ENCODE results near the gene CAPN5. TPM values are rescaled to one million over a fixed set of nuclear protein-coding genes. Genes with fewer than 3 reads are reported as not detected.

Gene CAPN5
- total and polyA plus RNA-seq, 2 of the 8 experiments (the other 6 are each of a cell fraction or from before 2014, with no cell fraction given): 21.5 to 22.4 TPM

- FAIRE-seq (no peak), DNase-seq (ENCODE audit: low read depth in 1 of 2, low spot score in 2 of 2) (no peak)
- Histone ChIP-seq H3K9ac (replicated peaks in 1 of 4; ENCODE audit: extremely low read depth in 1 of 4, low read depth in 3 of 4, low read length in 3 of 4) (no peak overlapping the region), H3K36me3 (ENCODE audit: control insufficient read depth in 2 of 4, insufficient read depth in 4 of 4, low read length in 3 of 4) (no peaks in the 10 kb centered on the region; a peak in 1 of 8 replicates), H3K23ac (ENCODE audit: insufficient read length) (no peak overlapping the region), H3K18ac (ENCODE audit: extremely low read depth, low read length) (no peak overlapping the region), H4K8ac (ENCODE audit: extremely low read depth, insufficient read depth, low read length) (no peak overlapping the region), H4K5ac (ENCODE audit: insufficient read length, low read depth, low read length) (no peak overlapping the region), H2BK120ac (replicated peaks; ENCODE audit: low read depth, low read length) (no peak overlapping the region), H3K4me1 (replicated peaks in 1 of 4; ENCODE audit: control insufficient read depth in 3 of 4, insufficient read depth in 4 of 4, low read length in 3 of 4) (peaks cover 0 to under 1% (median 0%) of the 10 kb centered on the region in 4 experiments; a peak in 1 of 7 replicates), H2BK5ac (ENCODE audit: low read depth, low read length) (no peak overlapping the region), H3K79me2 (ENCODE audit: control insufficient read depth in 1 of 2, insufficient read depth in 2 of 2, low read length in 2 of 2) (no peaks in the 10 kb centered on the region), H4K91ac (replicated peaks; ENCODE audit: insufficient read length, low read length) (no peak overlapping the region), H2BK20ac (ENCODE audit: low read length) (no peak overlapping the region), H3K4ac (replicated peaks; ENCODE audit: insufficient read length, low read depth, low read length) (no peak overlapping the region), H3K27me3 (replicated peaks in 1 of 4; ENCODE audit: control insufficient read depth in 3 of 4, extremely low read depth in 1 of 4, insufficient read depth in 3 of 4, low read length in 3 of 4) (no peaks in the 10 kb centered on the region), H2AFZ (ENCODE audit: low read length) (no peak overlapping the region), H3K9me3 (ENCODE audit: insufficient read depth in 2 of 2, low read depth in 1 of 2, low read length in 1 of 2) (no peaks in the 10 kb centered on the region), H3K23me2 (ENCODE audit: low read depth, low read length) (no peaks in the 10 kb centered on the region), H2AK5ac (ENCODE audit: low read depth, low read length) (no peak overlapping the region), H4K20me1 (replicated peaks in 1 of 2; ENCODE audit: control insufficient read depth in 1 of 2, insufficient read depth in 2 of 2, low read length in 2 of 2) (no peaks in the 10 kb centered on the region), H2BK12ac (ENCODE audit: low read depth, low read length) (no peak overlapping the region), H2BK15ac (ENCODE audit: low read length) (no peak overlapping the region), H3K4me2 (ENCODE audit: insufficient read depth in 1 of 2, low read depth in 2 of 2, low read length in 2 of 2) (no peak overlapping the region), H3K4me3 (ENCODE audit: extremely low read depth in 1 of 4, insufficient read depth in 2 of 4, low read depth in 3 of 4, low read length in 4 of 4) (no peak overlapping the region), H3K79me1 (ENCODE audit: low read depth, low read length) (no peaks in the 10 kb centered on the region), H3K56ac (replicated peaks; ENCODE audit: insufficient read length, low read depth, low read length) (no peak overlapping the region), H3K27ac (ENCODE audit: low read depth, low read length) (no peak overlapping the region), H3K14ac (ENCODE audit: insufficient read length) (no peak overlapping the region)
- WGBS, 2 experiments (ENCODE audit: extremely low coverage in 1 of 2, insufficient coverage in 1 of 2, insufficient read length in 1 of 2, insufficient replicate concordance in 2 of 2, low coverage in 1 of 2, low lambda C conversion rate in 2 of 2, missing lambda C conversion rate in 1 of 2): 100% methylated on average over 2 of the region's 4 CpGs; no CpG with 5 or more reads in 1 of the 2 experiments
- ChIA-PET POLR2A (ENCODE audit: partially characterized antibody) (no interaction called here), CTCF (ENCODE audit: partially characterized antibody) (interaction anchor here (1.1 to 16.2 kb wide), 8 partner anchors 10 to 64 kb away, joined by 3 to 104 read pairs (median 6); partner anchors contain the start of gene MYO7A)
- TF ChIP-seq TBP (IDR thresholded peaks at IDR 0.05; ENCODE audit: low read depth, low read length) (no peak), CTBP2 (IDR thresholded peaks at IDR 0.05; ENCODE audit: borderline replicate concordance, insufficient read depth, insufficient read length, low read length) (no peak), ATF2 (IDR thresholded peaks at IDR 0.05; ENCODE audit: low read length) (no peak), RXRA (IDR thresholded peaks at IDR 0.05; ENCODE audit: insufficient read depth, low read depth, low read length) (no peak), CHD2 (IDR thresholded peaks at IDR 0.05; ENCODE audit: low read length) (no peak), EP300 (IDR thresholded peaks at IDR 0.05; ENCODE audit: borderline replicate concordance in 1 of 2, low read depth in 2 of 2, low read length in 2 of 2) (no peak), GTF2F1 (IDR thresholded peaks at IDR 0.05; ENCODE audit: borderline replicate concordance, low read depth, low read length) (no peak), SUZ12 (IDR thresholded peaks at IDR 0.05; ENCODE audit: low read length) (no peak), SIRT6 (IDR thresholded peaks at IDR 0.05; ENCODE audit: low read length) (no peak)
Measured at GRCh38 chr11:77155082-77155475, 88.3 kb downstream of the CAPN5 start.
